ENCODE data around the gene ICA1. TPM values are rescaled to one million over a fixed set of nuclear protein-coding genes. Genes with fewer than 3 reads are reported as not detected.

ICA1 gene
- total RNA-seq, 1 donor from 2014 or later: 48.8 TPM

GRCh38 chr7:8113184-8113583 is 148.8 kb downstream of the ICA1 start:
- H3K4me3 Mint-ChIP-seq (ENCODE audit: low read depth): no peak overlapping the region
- no peak for DNase-seq (ENCODE audit: low spot score, unreplicated experiment)
- H3K27ac Mint-ChIP-seq: no peak overlapping the region
- no peaks in the 10 kb centered on the region for H3K27me3 Mint-ChIP-seq
- TF ChIP-seq CTCF (IDR thresholded peaks at IDR 0.05; ENCODE audit: unreplicated experiment): no peak
- H3K36me3 Mint-ChIP-seq (ENCODE audit: insufficient read depth): peaks cover 19% of the 10 kb centered on the region
- H3K4me1 Mint-ChIP-seq (ENCODE audit: low read depth): no peaks in the 10 kb centered on the region
- H3K9me3 Mint-ChIP-seq (ENCODE audit: low read depth): no peaks in the 10 kb centered on the region

GRCh38 chr7:8112685-8113084 is 149.3 kb downstream of the ICA1 start:
- H3K27ac Mint-ChIP-seq: no peak overlapping the region

GRCh38 chr7:8111282-8111960 is 150.5 kb downstream of the ICA1 start:
- H3K4me3 Mint-ChIP-seq (ENCODE audit: low read depth): no peak overlapping the region
- no peaks in the 10 kb centered on the region for H3K4me1 Mint-ChIP-seq (ENCODE audit: low read depth)
- no peak for DNase-seq (ENCODE audit: low spot score, unreplicated experiment)
- no peak for TF ChIP-seq CTCF (IDR thresholded peaks at IDR 0.05; ENCODE audit: unreplicated experiment)
- no peaks in the 10 kb centered on the region for H3K27me3 Mint-ChIP-seq
- H3K27ac Mint-ChIP-seq: no peak overlapping the region
- H3K36me3 Mint-ChIP-seq (ENCODE audit: insufficient read depth): peaks cover 18% of the 10 kb centered on the region
- no peaks in the 10 kb centered on the region for H3K9me3 Mint-ChIP-seq (ENCODE audit: low read depth)

More at GRCh38 chr7:8112685-8113084, 149.3 kb downstream of the ICA1 start:
- no peaks in the 10 kb centered on the region for H3K4me1 Mint-ChIP-seq (ENCODE audit: low read depth)
- no peak overlapping the region for H3K4me3 Mint-ChIP-seq (ENCODE audit: low read depth)
- peaks cover 19% of the 10 kb centered on the region for H3K36me3 Mint-ChIP-seq (ENCODE audit: insufficient read depth)
- DNase-seq (ENCODE audit: low spot score, unreplicated experiment): no peak
- TF ChIP-seq CTCF (IDR thresholded peaks at IDR 0.05; ENCODE audit: unreplicated experiment): no peak
- H3K27me3 Mint-ChIP-seq: no peaks in the 10 kb centered on the region
- H3K9me3 Mint-ChIP-seq (ENCODE audit: low read depth): no peaks in the 10 kb centered on the region

- DNase-seq (ENCODE audit: low spot score, unreplicated experiment): no peak
- Mint-ChIP-seq H3K4me1 (ENCODE audit: low read depth) (no peaks in the 10 kb centered on the region), H3K27ac (no peak overlapping the region), H3K4me3 (ENCODE audit: low read depth) (no peak overlapping the region), H3K27me3 (no peaks in the 10 kb centered on the region), H3K9me3 (ENCODE audit: low read depth) (no peaks in the 10 kb centered on the region), H3K36me3 (ENCODE audit: insufficient read depth) (peaks cover 9% of the 10 kb centered on the region)
- no peak for TF ChIP-seq CTCF (IDR thresholded peaks at IDR 0.05; ENCODE audit: unreplicated experiment)
Observed at GRCh38 chr7:8109196-8110022, 152.6 kb downstream of the ICA1 start.

- Mint-ChIP-seq H3K27me3 (no peaks in the 10 kb centered on the region), H3K9me3 (ENCODE audit: low read depth) (peaks cover 11% of the 10 kb centered on the region), H3K4me3 (ENCODE audit: low read depth) (no peak overlapping the region), H3K36me3 (ENCODE audit: insufficient read depth) (peaks cover 1% of the 10 kb centered on the region), H3K4me1 (ENCODE audit: low read depth) (no peaks in the 10 kb centered on the region), H3K27ac (no peak overlapping the region)
- DNase-seq (ENCODE audit: low spot score, unreplicated experiment): no peak
- TF ChIP-seq CTCF (IDR thresholded peaks at IDR 0.05; ENCODE audit: unreplicated experiment): no peak
Observed at GRCh38 chr7:8105449-8106095, 156.4 kb downstream of the ICA1 start.
